Stimulated activated CD4-positive, alpha-beta T cell treated with anti-CD3 and anti-CD28 coated beads, Interleukin-12 subunit alpha, Interleukin-12 subunit beta, amount 100 ng/mL, for 4 hours (primary cell): ENCODE results near the gene GNB5.

Source experiments
- DNase-seq: peaks from one replicate; pipeline ENCODE4 v3.0.0-alpha.2; 2020

GNB5 gene

GRCh38 chr15:52164631-52165265 lies 26.4 kb downstream of the GNB5 start:
- DNase-seq: no peak

- no peak for DNase-seq
Measured at GRCh38 chr15:52163321-52164190, 27.6 kb downstream of the GNB5 start.

DNA sequence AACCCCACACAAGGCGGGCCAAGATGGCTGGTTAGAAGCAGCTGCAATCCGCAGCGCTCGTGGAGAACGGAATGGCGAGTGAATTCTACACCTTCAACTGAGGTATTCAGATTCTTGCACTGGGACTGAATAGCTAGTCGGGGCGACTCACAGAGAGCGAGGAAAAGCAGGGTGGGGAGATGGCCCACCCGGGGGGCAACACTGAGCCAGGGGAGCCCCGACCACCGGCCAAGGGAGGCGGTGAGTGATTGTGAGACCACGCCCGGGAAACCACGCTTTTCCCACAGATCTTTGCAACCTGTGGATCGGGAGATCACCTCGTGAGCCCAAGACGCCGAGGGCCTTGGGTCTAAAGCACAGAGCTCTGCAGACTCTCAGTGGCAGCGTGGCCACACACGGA lies 28.3 kb downstream of the GNB5 start:
- DNase-seq: no peak

DNA sequence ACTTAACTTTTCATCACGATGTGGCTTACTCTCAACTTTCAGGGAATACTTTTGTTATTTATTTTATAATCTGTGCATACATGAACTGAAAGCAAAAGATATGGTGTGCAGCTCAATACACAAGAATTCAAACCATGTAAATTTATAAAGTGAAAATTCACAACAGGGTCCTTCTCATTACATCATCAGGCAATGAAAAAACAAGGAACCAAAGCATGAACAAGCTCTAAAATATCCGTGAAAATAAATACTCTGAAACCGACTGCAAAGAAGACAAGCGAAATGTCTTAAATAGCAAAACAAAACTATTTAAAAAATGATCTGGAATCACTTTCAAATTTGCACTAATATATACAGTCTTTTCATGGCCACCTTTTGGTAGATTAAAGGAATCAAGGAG lies 28.9 kb downstream of the GNB5 start:
- no peak for DNase-seq

DNA sequence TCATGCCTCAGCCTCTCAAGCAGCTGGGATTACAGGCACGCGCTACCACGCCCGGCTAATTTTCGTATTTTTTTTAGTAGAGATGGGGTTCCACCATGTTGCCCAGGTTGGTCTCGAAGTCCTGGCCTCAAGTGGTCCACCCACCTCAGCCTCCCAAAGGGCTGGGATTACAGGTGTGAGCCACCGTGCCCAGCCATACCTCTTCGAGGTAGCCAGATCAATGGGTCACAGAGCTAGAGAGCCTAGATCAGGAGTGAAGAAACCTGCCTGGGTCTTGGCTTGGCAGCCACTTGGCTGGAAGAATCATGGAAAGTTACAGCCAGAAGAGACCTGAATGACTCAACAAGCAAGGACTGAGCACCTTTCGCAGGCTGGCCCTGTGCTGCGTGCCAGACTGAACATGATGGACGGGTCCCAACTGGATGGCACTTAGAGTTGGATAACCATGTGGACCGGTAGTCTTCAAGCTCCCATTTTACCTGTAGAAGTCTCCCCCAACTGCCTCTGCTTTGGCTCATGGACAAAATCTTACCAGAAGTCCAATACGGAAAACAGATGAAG lies 29.7 kb downstream of the GNB5 start:
- no peak for DNase-seq

DNA sequence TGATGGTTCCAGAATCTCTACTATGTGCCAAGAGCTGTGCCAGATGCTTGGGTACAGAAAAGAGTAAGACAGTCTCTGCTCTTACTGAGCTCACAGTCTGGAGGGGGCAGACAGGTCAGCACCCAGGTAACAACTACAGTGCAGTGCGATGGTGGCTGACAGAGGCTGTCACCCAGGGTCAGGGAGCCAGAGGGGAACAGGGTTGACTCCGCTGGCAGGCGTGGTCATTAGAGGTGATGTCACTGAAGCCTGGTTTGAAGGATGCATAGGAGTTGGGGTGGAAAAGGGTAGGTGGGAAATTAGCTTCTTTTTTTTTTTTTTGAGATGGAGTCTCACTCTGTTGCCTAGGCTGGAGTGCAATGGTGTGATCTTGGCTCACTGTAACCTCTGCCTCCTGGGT lies 31.5 kb downstream of the GNB5 start:
- no peak for DNase-seq

DNA sequence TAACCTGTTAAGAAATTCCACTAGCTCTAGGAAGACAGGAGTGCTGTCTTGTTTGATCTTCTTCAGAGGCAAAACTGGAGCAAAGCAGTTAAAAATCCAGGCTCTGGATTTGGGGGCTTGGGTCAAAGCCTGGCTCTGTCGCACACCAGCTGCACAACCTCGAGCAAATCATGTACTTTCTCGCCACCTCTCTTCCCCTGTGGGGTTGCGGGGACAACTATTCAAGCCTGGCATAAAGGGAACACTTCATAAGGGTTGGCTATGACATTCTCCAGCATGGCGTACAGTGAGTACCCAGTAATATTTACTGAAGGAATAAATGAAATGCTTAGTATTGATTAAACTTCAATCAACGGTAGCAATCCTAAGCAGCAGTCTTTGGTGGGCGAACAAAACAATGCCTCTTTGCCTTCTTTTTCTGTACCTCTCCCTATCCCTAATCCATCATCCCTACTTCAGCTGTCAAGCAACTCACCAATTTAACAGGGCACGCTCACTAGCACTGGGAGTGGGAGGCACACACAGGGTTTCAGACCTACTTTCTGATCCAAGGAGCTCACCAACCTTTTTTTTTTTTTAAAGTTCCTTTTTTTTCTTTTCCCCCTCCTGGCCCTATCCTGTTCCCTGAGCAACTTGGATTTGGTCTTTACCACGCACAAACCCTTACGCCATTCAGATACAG lies 33.0 kb downstream of the GNB5 start:
- no peak for DNase-seq

DNA sequence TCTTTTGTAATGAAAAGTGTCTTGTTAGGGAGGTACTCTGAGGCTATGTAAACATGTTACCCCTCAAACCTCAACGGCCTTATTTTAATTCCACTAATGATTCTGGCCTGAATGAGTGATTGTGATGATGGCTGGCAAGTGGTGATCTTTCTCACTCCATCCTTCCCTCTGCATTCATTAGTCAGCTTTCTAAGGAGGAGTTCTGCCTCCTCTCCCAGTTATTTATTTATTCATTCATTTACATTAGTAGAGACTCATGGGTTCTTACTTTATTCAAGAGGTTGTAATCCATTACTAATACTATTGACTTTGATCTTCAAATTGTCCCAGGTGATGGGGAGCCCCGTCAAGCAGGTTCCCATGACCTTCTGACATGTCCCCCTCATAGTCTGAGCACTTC lies 35.3 kb downstream of the GNB5 start:
- DNase-seq: no peak

GRCh38 chr15:52154896-52155865 lies 36.0 kb downstream of the GNB5 start:
- no peak for DNase-seq

- DNase-seq: no peak
Measured at GRCh38 chr15:52153900-52154895, 37.0 kb downstream of the GNB5 start.

DNA sequence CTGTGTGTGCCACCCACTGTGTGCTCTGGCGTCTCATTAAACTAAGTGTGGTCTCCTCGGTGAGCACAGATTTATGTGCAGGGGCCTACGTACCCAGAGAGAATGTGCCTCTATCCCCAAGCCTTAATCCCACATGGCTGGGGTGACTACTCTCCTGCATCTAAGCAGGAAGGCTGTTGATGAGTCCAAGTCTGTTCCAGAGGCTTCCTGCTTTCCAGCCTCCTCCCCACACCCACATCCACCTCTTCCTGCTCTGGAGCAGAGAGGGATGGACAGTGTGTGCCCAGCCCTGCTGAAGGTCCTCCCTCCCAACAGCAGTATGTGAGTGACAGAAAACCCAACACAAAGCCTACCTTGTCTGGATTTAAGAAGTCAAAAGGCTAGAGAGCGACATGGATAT lies 39.8 kb downstream of the GNB5 start:
- no peak for DNase-seq

- no peak for DNase-seq
Measured at GRCh38 chr15:52150871-52151270, 40.3 kb downstream of the GNB5 start.

- DNase-seq: no peak
Measured at GRCh38 chr15:52150043-52150825, 41.0 kb downstream of the GNB5 start.

DNA sequence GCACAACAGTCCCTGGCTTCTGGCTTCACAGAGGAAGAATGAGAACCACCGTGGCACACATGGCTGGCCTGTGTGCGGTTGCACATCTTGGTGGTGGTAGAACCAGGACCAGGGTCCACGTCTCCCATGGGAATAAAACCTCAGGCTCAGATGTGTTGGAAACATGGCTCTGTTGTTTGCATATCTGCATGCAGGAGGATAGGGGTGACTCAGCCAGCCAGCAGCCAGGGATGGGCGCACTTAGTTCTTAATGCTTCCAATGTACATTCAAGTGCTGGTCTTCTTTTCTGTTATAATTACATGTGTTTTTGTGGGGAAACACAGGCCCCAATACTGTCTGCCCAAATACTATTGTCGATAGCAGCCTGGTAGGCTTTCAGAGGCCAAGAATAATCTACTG lies 42.8 kb downstream of the GNB5 start:
- DNase-seq: no peak

DNA sequence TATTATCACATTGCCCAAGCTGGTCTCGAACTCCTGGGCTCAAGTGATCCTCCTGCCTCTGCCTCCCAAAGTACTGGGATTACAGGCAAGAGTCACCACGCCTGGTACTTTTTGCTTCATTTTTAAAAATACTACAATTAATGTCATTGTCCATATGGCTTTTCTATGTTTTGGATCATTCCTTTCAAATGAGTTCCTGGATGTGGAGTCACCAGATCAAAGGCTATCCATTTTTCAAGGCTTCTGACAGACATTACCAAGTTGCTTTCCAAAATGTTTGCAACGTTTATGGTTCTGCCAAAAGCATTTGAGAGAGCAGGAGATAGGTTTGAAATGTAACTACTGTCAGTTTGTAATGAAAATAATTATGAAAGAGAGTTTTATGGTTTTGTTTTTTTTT lies 44.4 kb downstream of the GNB5 start:
- no peak for DNase-seq

DNA sequence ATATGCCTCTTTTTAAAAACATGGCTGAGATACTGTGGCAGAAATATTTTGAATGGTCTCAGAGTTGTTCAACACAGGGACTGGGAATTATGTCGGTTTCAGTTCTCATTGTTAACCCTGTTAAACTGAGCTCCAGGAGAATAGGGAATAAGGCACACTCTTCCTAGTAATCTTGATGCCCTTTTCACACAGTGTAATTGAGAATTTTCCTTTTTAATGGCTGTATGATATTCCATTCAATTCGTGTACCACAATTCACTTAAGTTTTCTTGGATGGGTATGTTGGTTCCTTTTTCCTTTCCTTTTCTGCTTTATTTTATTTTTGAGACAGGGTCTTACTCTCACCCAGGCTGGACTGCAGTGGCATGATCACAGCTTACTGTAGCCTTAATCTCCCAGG lies 44.9 kb downstream of the GNB5 start:
- no peak for DNase-seq

GRCh38 chr15:52144656-52145178 lies 46.5 kb downstream of the GNB5 start:
- DNase-seq: no peak

DNA sequence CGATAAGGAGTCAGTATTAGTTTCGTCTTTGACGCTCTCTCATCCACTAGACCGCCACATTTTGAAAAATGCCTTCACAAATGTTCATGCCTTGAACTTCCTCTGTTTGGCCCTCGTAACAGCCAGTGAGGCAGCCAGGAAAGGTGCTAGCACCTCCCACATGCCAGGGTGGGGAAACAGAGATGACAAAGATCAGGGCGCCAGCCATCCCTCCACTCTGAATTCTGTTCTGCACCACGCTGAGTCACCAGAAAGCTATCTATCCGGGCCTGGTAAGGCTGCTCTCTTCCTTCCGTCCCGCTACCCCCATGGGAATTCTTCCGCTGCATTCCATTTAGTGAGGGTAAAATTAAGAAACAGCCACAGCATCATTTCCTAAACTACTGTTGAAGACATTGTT lies 47.3 kb downstream of the GNB5 start:
- no peak for DNase-seq

DNA sequence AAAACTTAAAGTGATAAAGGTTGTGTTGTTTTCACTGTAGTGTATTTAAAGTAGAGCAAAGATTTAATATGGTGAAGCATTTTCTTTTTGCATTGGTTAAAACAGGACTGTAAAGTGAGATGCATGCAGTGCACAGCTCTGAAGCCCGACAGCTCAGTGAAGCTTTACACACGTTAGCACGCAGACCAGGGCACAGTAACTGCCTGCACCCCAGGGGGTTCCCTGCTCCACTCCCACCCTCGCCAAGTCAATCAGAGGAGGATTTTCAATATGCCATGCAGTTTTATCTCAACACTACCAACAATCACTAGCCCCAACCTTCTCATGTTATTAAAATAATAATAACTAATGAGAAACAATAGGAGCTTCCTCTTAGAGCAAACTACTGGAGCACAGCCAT lies 50.5 kb downstream of the GNB5 start:
- DNase-seq: no peak
